GM12892 (cell line): ENCODE results near the gene WDR53.

Experiments used
- POLR2A ChIP-seq: IDR thresholded peaks from 2 replicates; pipeline ENCODE4 v1.6.1; 2011; ENCODE audit warnings: low read depth, low read length, control low read depth
- POLR2AphosphoS5 ChIP-seq: IDR thresholded peaks from 2 replicates; pipeline ENCODE4 v1.6.1; 2011; ENCODE audit warnings: low read depth, low read length, control low read depth

DNA sequence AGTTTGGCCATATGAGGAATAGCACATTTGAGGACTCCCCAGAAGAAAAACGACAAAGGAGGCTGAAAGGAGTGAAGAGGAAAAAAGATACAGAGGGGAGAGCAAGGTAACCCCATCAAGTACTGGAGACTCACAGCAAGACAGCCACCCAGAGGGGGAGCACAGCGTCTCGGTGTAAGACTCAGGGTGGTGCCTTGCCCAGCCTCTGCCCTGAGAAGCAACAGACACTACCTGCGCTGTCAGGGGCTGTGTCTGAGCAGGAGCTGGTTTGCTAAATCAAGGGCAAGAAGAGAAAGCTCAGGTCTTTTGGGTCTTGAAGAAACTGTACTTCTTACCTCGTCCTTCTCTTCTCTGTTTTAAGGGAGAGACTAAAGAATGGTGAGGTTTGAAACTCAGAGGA is 28.0 kb upstream of the WDR53 start:
- TF ChIP-seq POLR2AphosphoS5, result no peak
- no peak for TF ChIP-seq POLR2A
